Parathyroid adenoma (tissue), 2 donors: ENCODE measurements around the gene POLG2.

Experiments
- H2AFZ ChIP-seq: fragments of 300-600 bp; sonication (generic); one replicate; pipeline ENCODE4 v1.7.0; 2017; ENCODE audit warnings: antibody characterized with exemption, mild to moderate bottlenecking
- H3K27ac ChIP-seq: fragments of 300-600 bp; sonication (generic); one replicate; pipeline ENCODE4 v1.7.0; 2017
- H3K27me3 ChIP-seq: fragments of 300-600 bp; sonication (generic); one replicate; pipeline ENCODE4 v1.7.0; 2017; ENCODE audit warnings: low read length; ENCODE audit not compliant: control insufficient read depth, insufficient read depth
- H3K36me3 ChIP-seq: fragments of 300-600 bp; sonication (generic); one replicate; pipeline ENCODE4 v1.7.0; 2017; ENCODE audit warnings: low read length; ENCODE audit not compliant: control insufficient read depth, insufficient read depth
- H3K4me1 ChIP-seq: fragments of 300-600 bp; sonication (generic); one replicate; pipeline ENCODE4 v1.7.0; 2017; ENCODE audit warnings: control low read depth
- H3K4me2 ChIP-seq: fragments of 300-600 bp; sonication (generic); one replicate; pipeline ENCODE4 v1.7.0; 2017; ENCODE audit warnings: low read length
- H3K4me3 ChIP-seq: fragments of 300-600 bp; sonication (generic); one replicate; pipeline ENCODE4 v1.7.0; 2017; ENCODE audit warnings: low read depth, low read length
- H3K79me2 ChIP-seq: fragments of 300-600 bp; sonication (generic); one replicate; pipeline ENCODE4 v1.7.0; 2017; ENCODE audit warnings: control low read depth
- H3K9ac ChIP-seq: fragments of 300-600 bp; sonication (generic); one replicate; pipeline ENCODE4 v1.7.0; 2017; ENCODE audit warnings: mild to moderate bottlenecking
- H3K9me3 ChIP-seq: fragments of 300-600 bp; sonication (generic); one replicate; pipeline ENCODE4 v1.7.0; 2017; ENCODE audit warnings: low read length; ENCODE audit not compliant: control insufficient read depth
- CTCF ChIP-seq: fragments of 300-600 bp; sonication (generic); IDR thresholded peaks from one replicate; pipeline ENCODE4 v1.7.0; 2017; ENCODE audit warnings: antibody characterized with exemption, mild to moderate bottlenecking
- donor health status: primary hyperparathyroidism.

Gene POLG2

GRCh38 chr17:64459284-64459747 lies 37.5 kb downstream of the POLG2 start:
- Histone ChIP-seq H3K79me2 (no peaks in the 10 kb centered on the region), H3K36me3 (no peaks in the 10 kb centered on the region), H3K27me3 (no peaks in the 10 kb centered on the region), H3K4me1 (no peaks in the 10 kb centered on the region), H3K9me3 (no peaks in the 10 kb centered on the region), H3K4me2 (no peak overlapping the region), H3K9ac (no peak overlapping the region), H3K27ac (no peak overlapping the region), H3K4me3 (no peak overlapping the region), H2AFZ (no peak overlapping the region)
- TF ChIP-seq CTCF: no peak

GRCh38 chr17:64458756-64459155 lies 38.1 kb downstream of the POLG2 start:
- H3K9ac ChIP-seq: no peak overlapping the region
- no peak overlapping the region for H3K4me3 ChIP-seq
- H3K79me2 ChIP-seq: no peaks in the 10 kb centered on the region
- no peak overlapping the region for H3K4me2 ChIP-seq
- no peaks in the 10 kb centered on the region for H3K36me3 ChIP-seq
- H3K27me3 ChIP-seq: no peaks in the 10 kb centered on the region
- H2AFZ ChIP-seq: no peak overlapping the region
- no peak for TF ChIP-seq CTCF
- no peaks in the 10 kb centered on the region for H3K4me1 ChIP-seq
- H3K9me3 ChIP-seq: no peaks in the 10 kb centered on the region
- no peak overlapping the region for H3K27ac ChIP-seq

- H3K9me3 ChIP-seq: no peaks in the 10 kb centered on the region
- no peak overlapping the region for H3K27ac ChIP-seq
- H3K36me3 ChIP-seq: no peaks in the 10 kb centered on the region
- no peak for TF ChIP-seq CTCF
- H3K79me2 ChIP-seq: no peaks in the 10 kb centered on the region
- no peak overlapping the region for H3K4me2 ChIP-seq
- H3K27me3 ChIP-seq: no peaks in the 10 kb centered on the region
- H2AFZ ChIP-seq: no peak overlapping the region
- no peak overlapping the region for H3K9ac ChIP-seq
- H3K4me1 ChIP-seq: no peaks in the 10 kb centered on the region
- no peak overlapping the region for H3K4me3 ChIP-seq
Observed at GRCh38 chr17:64457156-64457555, 39.7 kb downstream of the POLG2 start.

GRCh38 chr17:64455993-64456885 lies 40.6 kb downstream of the POLG2 start:
- H2AFZ ChIP-seq: no peak overlapping the region
- no peaks in the 10 kb centered on the region for H3K36me3 ChIP-seq
- no peaks in the 10 kb centered on the region for H3K4me1 ChIP-seq
- no peak overlapping the region for H3K9ac ChIP-seq
- no peak overlapping the region for H3K27ac ChIP-seq
- no peak overlapping the region for H3K4me2 ChIP-seq
- no peak for TF ChIP-seq CTCF
- no peak overlapping the region for H3K4me3 ChIP-seq
- H3K9me3 ChIP-seq: no peaks in the 10 kb centered on the region
- no peaks in the 10 kb centered on the region for H3K79me2 ChIP-seq
- no peaks in the 10 kb centered on the region for H3K27me3 ChIP-seq

GRCh38 chr17:64449545-64449944 lies 47.3 kb downstream of the POLG2 start:
- no peaks in the 10 kb centered on the region for H3K9me3 ChIP-seq
- no peaks in the 10 kb centered on the region for H3K79me2 ChIP-seq
- no peak overlapping the region for H2AFZ ChIP-seq
- H3K9ac ChIP-seq: no peak overlapping the region
- no peak overlapping the region for H3K27ac ChIP-seq
- no peaks in the 10 kb centered on the region for H3K36me3 ChIP-seq
- H3K4me3 ChIP-seq: no peak overlapping the region
- no peaks in the 10 kb centered on the region for H3K27me3 ChIP-seq
- no peak for TF ChIP-seq CTCF
- no peaks in the 10 kb centered on the region for H3K4me1 ChIP-seq
- no peak overlapping the region for H3K4me2 ChIP-seq
